GM23338 (cell line): ENCODE measurements around the gene FRAT1. TPM values are rescaled to one million over a fixed set of nuclear protein-coding genes. Genes with fewer than 3 reads are reported as not detected.

ENCODE experiments used
- ATAC-seq: fragments of 200-7000 bp; cut with Tn5 transposase; 3 replicates; pipeline ENCODE4 v1.9.1; 2020
- DNase-seq: peaks from one replicate; pipeline ENCODE4 v3.0.0-alpha.2; 2015; ENCODE audit warnings: low spot score
- H2AFZ ChIP-seq: fragments of 200-600 bp; sonication (generic); 2 replicates; pipeline ENCODE4 v1.8.0; 2016; ENCODE audit warnings: antibody characterized with exemption, mild to moderate bottlenecking, moderate library complexity
- H3F3A ChIP-seq: fragments of 200-600 bp; sonication (generic); replicated peaks from 2 replicates; pipeline ENCODE4 v1.8.0; 2017; ENCODE audit warnings: antibody characterized with exemption, mixed run types, low read depth
- H3K27ac ChIP-seq: fragments of 200-600 bp; sonication (generic); 2 replicates; pipeline ENCODE4 v1.6.1; 2016; ENCODE audit warnings: low read depth
- H3K27me3 ChIP-seq: fragments of 200-600 bp; sonication (generic); 2 replicates; pipeline ENCODE4 v1.8.0; 2016; ENCODE audit warnings: mild to moderate bottlenecking, mixed run types, moderate library complexity; ENCODE audit not compliant: insufficient read depth
- H3K36me3 ChIP-seq: fragments of 200-600 bp; sonication (generic); 2 replicates; pipeline ENCODE4 v1.8.0; 2016; ENCODE audit warnings: mild to moderate bottlenecking; ENCODE audit not compliant: insufficient read depth
- H3K4me1 ChIP-seq: fragments of 200-600 bp; sonication (generic); 2 replicates; pipeline ENCODE4 v1.8.0; 2016; ENCODE audit warnings: mild to moderate bottlenecking, moderate library complexity; ENCODE audit not compliant: insufficient read depth
- H3K4me2 ChIP-seq: fragments of 200-600 bp; sonication (generic); 2 replicates; pipeline ENCODE4 v1.7.1; 2017; ENCODE audit warnings: mixed run types
- H3K4me3 ChIP-seq: fragments of 200-600 bp; sonication (generic); 2 replicates; pipeline ENCODE4 v1.6.1; 2016; ENCODE audit warnings: mixed run types
- H3K79me2 ChIP-seq: fragments of 200-600 bp; sonication (generic); replicated peaks from 2 replicates; pipeline ENCODE4 v1.8.0; 2017; ENCODE audit warnings: mild to moderate bottlenecking; ENCODE audit not compliant: insufficient read depth
- H3K9me2 ChIP-seq: fragments of 200-600 bp; sonication (generic); 2 replicates; pipeline ENCODE4 v1.8.0; 2017; ENCODE audit not compliant: insufficient read depth
- H4K20me1 ChIP-seq: fragments of 200-600 bp; sonication (generic); replicated peaks from 2 replicates; pipeline ENCODE4 v1.8.0; 2017; ENCODE audit warnings: mild to moderate bottlenecking; ENCODE audit not compliant: insufficient read depth
- H3K27ac Mint-ChIP-seq: 2 replicates; pipeline ENCODE4 v1.8.0; 2020; ENCODE audit warnings: inconsistent platforms, mild to moderate bottlenecking, moderate library complexity, mixed read lengths
- H3K27me3 Mint-ChIP-seq: 3 replicates; pipeline ENCODE4 v1.8.0; 2022; ENCODE audit warnings: low read depth, mild to moderate bottlenecking, moderate library complexity, mixed read lengths, inconsistent platforms; ENCODE audit not compliant: insufficient read depth, poor library complexity
- H3K36me3 Mint-ChIP-seq: 3 replicates; pipeline ENCODE4 v1.8.0; 2021; ENCODE audit warnings: low read depth, mild to moderate bottlenecking, inconsistent platforms, moderate library complexity, mixed read lengths
- H3K4me1 Mint-ChIP-seq: 3 replicates; pipeline ENCODE4 v1.8.0; 2020; ENCODE audit warnings: mild to moderate bottlenecking, inconsistent platforms, mixed read lengths
- H3K4me3 Mint-ChIP-seq: 3 replicates; pipeline ENCODE4 v1.8.0; 2021; ENCODE audit warnings: moderate library complexity, mild to moderate bottlenecking, inconsistent platforms, mixed read lengths
- H3K9me3 Mint-ChIP-seq: 3 replicates; pipeline ENCODE4 v1.8.0; 2020; ENCODE audit warnings: moderate library complexity, mild to moderate bottlenecking, inconsistent platforms, mixed read lengths
- ETS1 ChIP-seq: IDR thresholded peaks from 2 replicates; pipeline ENCODE4 v1.6.1; 2016; ENCODE audit warnings: antibody characterized with exemption
- EZH2 ChIP-seq: fragments of 200-600 bp; sonication (generic); IDR thresholded peaks from one replicate; pipeline ENCODE4 v1.8.0; 2017; ENCODE audit warnings: antibody characterized with exemption, mild to moderate bottlenecking, low read depth; ENCODE audit not compliant: unreplicated experiment
- EZH2phosphoT487 ChIP-seq: fragments of 200-600 bp; sonication (generic); IDR thresholded peaks from one replicate; pipeline ENCODE4 v1.8.1; 2018; ENCODE audit warnings: antibody characterized with exemption; ENCODE audit not compliant: unreplicated experiment
- NANOG ChIP-seq: IDR thresholded peaks from 2 replicates; pipeline ENCODE4 v1.6.1; 2016; ENCODE audit warnings: antibody characterized with exemption, borderline replicate concordance
- POLR2AphosphoS5 ChIP-seq: IDR thresholded peaks from 2 replicates; pipeline ENCODE4 v1.6.1; 2016; ENCODE audit warnings: antibody characterized with exemption, low read depth
- ZNF331 ChIP-seq: fragments of 250-450 bp; sonication (Bioruptor Pico); IDR thresholded peaks from 2 replicates; pipeline ENCODE4 v1.5.0; 2020; ENCODE audit warnings: low read depth, mild to moderate bottlenecking, moderate library complexity
- polyA plus RNA-seq: library from polyadenylated mRNA; unstranded; fragments of >200 nt; fragmentation: Nextera tagmentation; extraction: Ambion mirVana; gene quantifications from 2 replicates; pipeline ENCODE4 v1.2.1, GENCODE V29; 2016
- total RNA-seq: library from RNA; depleted of rRNA; stranded (reverse); fragments of >200 nt; shearing (Covaris generic); gene quantifications from 2 replicates; pipeline ENCODE4 v1.2.3, GENCODE V29; 2014
- TF ChIP-seq, protein P1 (sequence below), 2 experiments: fragments of 200-600 bp in 1 of 2; sonication (generic) in 1 of 2; conservative IDR thresholded peaks; 2 replicates each; pipeline versions ENCODE4 v1.5.1 to v1.6.1; 2016 to 2017; ENCODE audit warnings: antibody characterized with exemption in 2 of 2, low read depth in 2 of 2, mild to moderate bottlenecking in 2 of 2, moderate library complexity in 1 of 2
- TF ChIP-seq, protein P2 (sequence below): fragments of 250-450 bp; sonication (Bioruptor Pico); IDR thresholded peaks from 2 replicates; pipeline ENCODE4 v1.5.0; 2020; ENCODE audit warnings: mild to moderate bottlenecking, moderate library complexity

The FRAT1 gene
- total and polyA plus RNA-seq, 2 experiments from 2014 or later: 1.4 to 8.5 TPM

DNA sequence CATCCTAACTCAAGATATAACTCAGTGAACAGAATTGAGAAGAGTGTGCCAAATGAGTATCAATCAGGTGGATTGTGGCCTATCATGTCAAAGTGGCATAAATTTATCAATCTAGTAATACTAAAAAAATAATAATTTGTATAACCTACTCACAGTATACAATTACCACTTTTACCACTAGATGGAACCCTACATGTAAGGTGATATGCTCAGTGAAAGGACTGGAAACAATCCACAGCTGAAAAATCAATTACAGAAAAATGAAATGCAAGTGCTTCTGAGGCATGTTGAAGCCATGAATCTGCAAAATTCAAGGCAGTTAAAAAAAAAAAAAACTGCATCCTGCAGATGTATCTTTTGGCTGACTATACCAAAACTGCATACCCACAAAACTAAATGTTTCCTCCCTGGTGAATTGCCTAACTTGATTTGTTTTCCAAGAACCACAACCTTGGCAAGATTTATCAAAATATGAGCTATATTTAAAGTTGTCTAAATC, 40.5 kb upstream of the FRAT1 start:
- no peak overlapping the region for H3K4me3 Mint-ChIP-seq
- no peaks in the 10 kb centered on the region for H3K27me3 Mint-ChIP-seq
- H3K9me3 Mint-ChIP-seq: no peaks in the 10 kb centered on the region
- peaks cover 49% of the 10 kb centered on the region for H3K79me2 ChIP-seq
- TF ChIP-seq, protein P1, sequence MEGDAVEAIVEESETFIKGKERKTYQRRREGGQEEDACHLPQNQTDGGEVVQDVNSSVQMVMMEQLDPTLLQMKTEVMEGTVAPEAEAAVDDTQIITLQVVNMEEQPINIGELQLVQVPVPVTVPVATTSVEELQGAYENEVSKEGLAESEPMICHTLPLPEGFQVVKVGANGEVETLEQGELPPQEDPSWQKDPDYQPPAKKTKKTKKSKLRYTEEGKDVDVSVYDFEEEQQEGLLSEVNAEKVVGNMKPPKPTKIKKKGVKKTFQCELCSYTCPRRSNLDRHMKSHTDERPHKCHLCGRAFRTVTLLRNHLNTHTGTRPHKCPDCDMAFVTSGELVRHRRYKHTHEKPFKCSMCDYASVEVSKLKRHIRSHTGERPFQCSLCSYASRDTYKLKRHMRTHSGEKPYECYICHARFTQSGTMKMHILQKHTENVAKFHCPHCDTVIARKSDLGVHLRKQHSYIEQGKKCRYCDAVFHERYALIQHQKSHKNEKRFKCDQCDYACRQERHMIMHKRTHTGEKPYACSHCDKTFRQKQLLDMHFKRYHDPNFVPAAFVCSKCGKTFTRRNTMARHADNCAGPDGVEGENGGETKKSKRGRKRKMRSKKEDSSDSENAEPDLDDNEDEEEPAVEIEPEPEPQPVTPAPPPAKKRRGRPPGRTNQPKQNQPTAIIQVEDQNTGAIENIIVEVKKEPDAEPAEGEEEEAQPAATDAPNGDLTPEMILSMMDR (conservative IDR thresholded peaks at IDR 0.05; ENCODE audit: low read depth in 2 of 2): peak; percentile 60 to 73
- no peak for TF ChIP-seq NANOG
- H3K4me2 ChIP-seq: no peak overlapping the region
- no peaks in the 10 kb centered on the region for H3K4me1 ChIP-seq
- no peaks in the 10 kb centered on the region for H3K36me3 ChIP-seq
- 0 out of 2 replicates have a peak overlapping the region, but pooled peaks have one; percentile 3 for H3K27ac ChIP-seq
- H4K20me1 ChIP-seq: peaks cover 10% of the 10 kb centered on the region; the same call in 1 of the 2 replicates
- no peak overlapping the region for H2AFZ ChIP-seq
- H3K27me3 ChIP-seq: no peaks in the 10 kb centered on the region
- H3K4me1 Mint-ChIP-seq: no peaks in the 10 kb centered on the region; the same call in 2 of the 3 replicates
- peak overlapping the region; percentile 40; the same call in 1 of the 2 replicates for H3K27ac Mint-ChIP-seq
- no peak overlapping the region for H3K4me3 ChIP-seq
- no peaks in the 10 kb centered on the region for H3K9me2 ChIP-seq
- peak; percentile 57 for DNase-seq
- H3F3A ChIP-seq: 0 out of 2 replicates have a peak, but pooled peaks cover 3% of the 10 kb centered on the region
- no peaks in the 10 kb centered on the region; the same call in 2 of the 3 replicates for H3K36me3 Mint-ChIP-seq
- ATAC-seq: peak; percentile 60

DNA sequence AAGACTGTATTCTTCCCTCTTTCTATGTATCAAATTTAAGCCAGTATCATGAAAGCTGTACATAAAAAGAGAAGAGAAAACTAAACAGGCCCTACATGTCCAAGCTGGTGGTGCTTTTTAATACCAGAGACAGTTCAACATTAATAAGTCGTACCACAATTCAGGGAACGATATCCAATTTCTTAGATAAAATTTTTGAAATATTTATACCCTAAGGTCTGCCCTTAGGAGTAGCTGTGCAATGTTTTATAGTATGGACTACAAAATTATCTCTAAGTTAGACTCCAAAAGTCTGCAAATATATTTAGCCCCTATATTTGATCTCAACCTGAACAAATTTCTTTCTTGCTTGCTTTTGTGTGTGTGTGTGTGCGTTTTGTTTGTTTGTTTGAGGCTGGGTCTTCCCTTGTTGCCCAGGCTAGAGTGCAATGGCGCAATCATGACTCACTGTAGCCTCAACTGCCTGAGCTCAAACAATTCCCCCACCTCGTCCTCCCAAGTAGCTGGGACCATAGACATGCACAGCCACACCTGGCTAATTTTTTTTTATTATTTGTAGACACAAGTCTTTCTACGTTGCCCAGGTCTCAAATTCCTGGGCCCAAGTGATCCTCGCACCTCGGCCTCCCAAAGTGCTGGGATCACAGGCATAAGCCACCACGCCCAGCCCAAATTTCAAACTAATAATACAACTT, 39.8 kb upstream of the FRAT1 start:
- TF ChIP-seq NANOG: no peak
- TF ChIP-seq, protein P2, sequence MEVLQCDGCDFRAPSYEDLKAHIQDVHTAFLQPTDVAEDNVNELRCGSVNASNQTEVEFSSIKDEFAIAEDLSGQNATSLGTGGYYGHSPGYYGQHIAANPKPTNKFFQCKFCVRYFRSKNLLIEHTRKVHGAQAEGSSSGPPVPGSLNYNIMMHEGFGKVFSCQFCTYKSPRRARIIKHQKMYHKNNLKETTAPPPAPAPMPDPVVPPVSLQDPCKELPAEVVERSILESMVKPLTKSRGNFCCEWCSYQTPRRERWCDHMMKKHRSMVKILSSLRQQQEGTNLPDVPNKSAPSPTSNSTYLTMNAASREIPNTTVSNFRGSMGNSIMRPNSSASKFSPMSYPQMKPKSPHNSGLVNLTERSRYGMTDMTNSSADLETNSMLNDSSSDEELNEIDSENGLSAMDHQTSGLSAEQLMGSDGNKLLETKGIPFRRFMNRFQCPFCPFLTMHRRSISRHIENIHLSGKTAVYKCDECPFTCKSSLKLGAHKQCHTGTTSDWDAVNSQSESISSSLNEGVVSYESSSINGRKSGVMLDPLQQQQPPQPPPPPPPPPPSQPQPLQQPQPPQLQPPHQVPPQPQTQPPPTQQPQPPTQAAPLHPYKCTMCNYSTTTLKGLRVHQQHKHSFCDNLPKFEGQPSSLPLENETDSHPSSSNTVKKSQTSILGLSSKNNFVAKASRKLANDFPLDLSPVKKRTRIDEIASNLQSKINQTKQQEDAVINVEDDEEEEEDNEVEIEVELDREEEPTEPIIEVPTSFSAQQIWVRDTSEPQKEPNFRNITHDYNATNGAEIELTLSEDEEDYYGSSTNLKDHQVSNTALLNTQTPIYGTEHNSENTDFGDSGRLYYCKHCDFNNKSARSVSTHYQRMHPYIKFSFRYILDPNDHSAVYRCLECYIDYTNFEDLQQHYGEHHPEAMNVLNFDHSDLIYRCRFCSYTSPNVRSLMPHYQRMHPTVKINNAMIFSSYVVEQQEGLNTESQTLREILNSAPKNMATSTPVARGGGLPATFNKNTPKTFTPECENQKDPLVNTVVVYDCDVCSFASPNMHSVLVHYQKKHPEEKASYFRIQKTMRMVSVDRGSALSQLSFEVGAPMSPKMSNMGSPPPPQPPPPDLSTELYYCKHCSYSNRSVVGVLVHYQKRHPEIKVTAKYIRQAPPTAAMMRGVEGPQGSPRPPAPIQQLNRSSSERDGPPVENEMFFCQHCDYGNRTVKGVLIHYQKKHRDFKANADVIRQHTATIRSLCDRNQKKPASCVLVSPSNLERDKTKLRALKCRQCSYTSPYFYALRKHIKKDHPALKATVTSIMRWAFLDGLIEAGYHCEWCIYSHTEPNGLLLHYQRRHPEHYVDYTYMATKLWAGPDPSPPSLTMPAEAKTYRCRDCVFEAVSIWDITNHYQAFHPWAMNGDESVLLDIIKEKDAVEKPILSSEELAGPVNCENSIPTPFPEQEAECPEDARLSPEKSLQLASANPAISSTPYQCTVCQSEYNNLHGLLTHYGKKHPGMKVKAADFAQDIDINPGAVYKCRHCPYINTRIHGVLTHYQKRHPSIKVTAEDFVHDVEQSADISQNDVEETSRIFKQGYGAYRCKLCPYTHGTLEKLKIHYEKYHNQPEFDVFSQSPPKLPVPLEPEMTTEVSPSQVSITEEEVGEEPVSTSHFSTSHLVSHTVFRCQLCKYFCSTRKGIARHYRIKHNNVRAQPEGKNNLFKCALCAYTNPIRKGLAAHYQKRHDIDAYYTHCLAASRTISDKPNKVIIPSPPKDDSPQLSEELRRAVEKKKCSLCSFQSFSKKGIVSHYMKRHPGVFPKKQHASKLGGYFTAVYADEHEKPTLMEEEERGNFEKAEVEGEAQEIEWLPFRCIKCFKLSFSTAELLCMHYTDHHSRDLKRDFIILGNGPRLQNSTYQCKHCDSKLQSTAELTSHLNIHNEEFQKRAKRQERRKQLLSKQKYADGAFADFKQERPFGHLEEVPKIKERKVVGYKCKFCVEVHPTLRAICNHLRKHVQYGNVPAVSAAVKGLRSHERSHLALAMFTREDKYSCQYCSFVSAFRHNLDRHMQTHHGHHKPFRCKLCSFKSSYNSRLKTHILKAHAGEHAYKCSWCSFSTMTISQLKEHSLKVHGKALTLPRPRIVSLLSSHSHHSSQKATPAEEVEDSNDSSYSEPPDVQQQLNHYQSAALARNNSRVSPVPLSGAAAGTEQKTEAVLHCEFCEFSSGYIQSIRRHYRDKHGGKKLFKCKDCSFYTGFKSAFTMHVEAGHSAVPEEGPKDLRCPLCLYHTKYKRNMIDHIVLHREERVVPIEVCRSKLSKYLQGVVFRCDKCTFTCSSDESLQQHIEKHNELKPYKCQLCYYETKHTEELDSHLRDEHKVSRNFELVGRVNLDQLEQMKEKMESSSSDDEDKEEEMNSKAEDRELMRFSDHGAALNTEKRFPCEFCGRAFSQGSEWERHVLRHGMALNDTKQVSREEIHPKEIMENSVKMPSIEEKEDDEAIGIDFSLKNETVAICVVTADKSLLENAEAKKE: no peak
- TF ChIP-seq POLR2AphosphoS5: no peak
- TF ChIP-seq EZH2: no peak
- no peak for TF ChIP-seq ZNF331 (CRISPR knock-in tag)
- TF ChIP-seq EZH2phosphoT487: no peak
- no peak for TF ChIP-seq ETS1
- Histone ChIP-seq H4K20me1 (0 out of 2 replicates have a peak, but pooled peaks cover 4% of the 10 kb centered on the region), H3F3A (0 out of 2 replicates have a peak, but pooled peaks cover 3% of the 10 kb centered on the region), H3K27ac (0 out of 2 replicates have a peak overlapping the region, but pooled peaks have one; percentile 3), H3K9me2 (no peaks in the 10 kb centered on the region), H3K4me2 (no peak overlapping the region), H3K79me2 (peaks cover 44% of the 10 kb centered on the region), H2AFZ (no peak overlapping the region), H3K4me3 (no peak overlapping the region), H3K27me3 (no peaks in the 10 kb centered on the region), H3K36me3 (no peaks in the 10 kb centered on the region), H3K4me1 (no peaks in the 10 kb centered on the region)
- H3K4me3 Mint-ChIP-seq: no peak overlapping the region
- no peaks in the 10 kb centered on the region; the same call in 2 of the 3 replicates for H3K36me3 Mint-ChIP-seq
- H3K27me3 Mint-ChIP-seq: no peaks in the 10 kb centered on the region
- DNase-seq (no peak), ATAC-seq (no peak)
- no peaks in the 10 kb centered on the region; the same call in 2 of the 3 replicates for H3K4me1 Mint-ChIP-seq
- no peaks in the 10 kb centered on the region for H3K9me3 Mint-ChIP-seq
- peak overlapping the region; percentile 42 for H3K27ac Mint-ChIP-seq
